GM10266 (cell line): ENCODE measurements around the gene CTSA.

Source experiments
- DNase-seq: peaks from one replicate; pipeline ENCODE4 v3.0.0; 2012; ENCODE audit errors: extremely low spot score
- TF ChIP-seq, protein P1 (sequence below): IDR thresholded peaks from 2 replicates; pipeline ENCODE4 v1.5.1; 2012; ENCODE audit warnings: mild to moderate bottlenecking, low read depth; ENCODE audit not compliant: control insufficient read depth, insufficient read depth; ENCODE audit errors: missing control alignments

Gene CTSA

DNA sequence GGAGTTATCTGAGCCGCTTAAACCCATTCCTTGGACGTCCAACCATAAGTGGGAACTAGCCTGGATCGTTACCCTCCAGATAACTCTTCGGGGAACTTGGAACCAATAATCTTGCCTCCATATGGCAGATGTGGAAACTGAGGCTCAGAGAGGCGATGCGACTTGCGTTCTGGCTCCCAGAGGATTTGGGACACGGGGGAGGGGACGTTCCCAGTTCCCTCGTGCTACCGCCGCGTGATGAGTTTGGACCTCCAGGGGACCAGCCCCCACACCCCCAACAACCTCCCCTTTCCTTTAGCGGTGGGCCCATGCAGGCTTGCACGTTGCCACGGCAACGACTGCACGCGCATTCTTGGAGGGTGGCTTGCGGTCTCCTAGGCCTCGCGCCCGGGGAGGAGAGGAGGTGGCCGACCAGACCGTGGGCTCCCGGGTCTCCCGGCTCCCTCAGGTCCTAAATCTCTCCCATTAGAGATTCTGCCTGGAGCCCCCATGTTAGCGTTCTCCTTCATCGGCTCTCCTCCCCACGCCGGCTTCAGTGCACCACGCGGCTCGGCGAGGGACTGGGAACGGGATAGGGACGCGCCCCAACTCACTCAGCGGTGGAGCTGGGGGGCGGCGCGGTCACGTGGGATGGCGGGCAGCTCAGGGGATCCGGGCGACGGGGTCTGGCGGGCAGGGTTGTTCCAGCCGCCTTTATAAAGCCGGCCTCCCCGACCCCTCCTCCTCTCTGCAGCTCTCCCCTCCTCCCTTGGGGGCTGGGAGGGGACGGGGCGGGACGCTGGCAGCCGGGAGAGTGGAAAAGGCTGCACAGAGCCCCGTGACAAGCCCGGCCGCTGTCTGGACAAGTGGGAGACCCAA is 20.6 kb downstream of the CTSA start, which contains the start of gene PLTP:
Gene PLTP, minus strand, starts transcription at position 670 of the 858 bp plus-strand sequence. CDS start 703 bp downstream, outside the sequence.
- DNase-seq, result peak; percentile 5

GRCh38 chr20:45912344-45912682 is 21.2 kb downstream of the CTSA start:
- TF ChIP-seq, protein P1, sequence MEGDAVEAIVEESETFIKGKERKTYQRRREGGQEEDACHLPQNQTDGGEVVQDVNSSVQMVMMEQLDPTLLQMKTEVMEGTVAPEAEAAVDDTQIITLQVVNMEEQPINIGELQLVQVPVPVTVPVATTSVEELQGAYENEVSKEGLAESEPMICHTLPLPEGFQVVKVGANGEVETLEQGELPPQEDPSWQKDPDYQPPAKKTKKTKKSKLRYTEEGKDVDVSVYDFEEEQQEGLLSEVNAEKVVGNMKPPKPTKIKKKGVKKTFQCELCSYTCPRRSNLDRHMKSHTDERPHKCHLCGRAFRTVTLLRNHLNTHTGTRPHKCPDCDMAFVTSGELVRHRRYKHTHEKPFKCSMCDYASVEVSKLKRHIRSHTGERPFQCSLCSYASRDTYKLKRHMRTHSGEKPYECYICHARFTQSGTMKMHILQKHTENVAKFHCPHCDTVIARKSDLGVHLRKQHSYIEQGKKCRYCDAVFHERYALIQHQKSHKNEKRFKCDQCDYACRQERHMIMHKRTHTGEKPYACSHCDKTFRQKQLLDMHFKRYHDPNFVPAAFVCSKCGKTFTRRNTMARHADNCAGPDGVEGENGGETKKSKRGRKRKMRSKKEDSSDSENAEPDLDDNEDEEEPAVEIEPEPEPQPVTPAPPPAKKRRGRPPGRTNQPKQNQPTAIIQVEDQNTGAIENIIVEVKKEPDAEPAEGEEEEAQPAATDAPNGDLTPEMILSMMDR, result no peak
- no peak for DNase-seq

More for the DNA sequence above, 20.6 kb downstream of the CTSA start, which contains the start of gene PLTP:
- TF ChIP-seq, protein P1, result no peak

GRCh38 chr20:45913116-45913515 is 22.0 kb downstream of the CTSA start:
- no peak for DNase-seq
- TF ChIP-seq, protein P1, result no peak

DNA sequence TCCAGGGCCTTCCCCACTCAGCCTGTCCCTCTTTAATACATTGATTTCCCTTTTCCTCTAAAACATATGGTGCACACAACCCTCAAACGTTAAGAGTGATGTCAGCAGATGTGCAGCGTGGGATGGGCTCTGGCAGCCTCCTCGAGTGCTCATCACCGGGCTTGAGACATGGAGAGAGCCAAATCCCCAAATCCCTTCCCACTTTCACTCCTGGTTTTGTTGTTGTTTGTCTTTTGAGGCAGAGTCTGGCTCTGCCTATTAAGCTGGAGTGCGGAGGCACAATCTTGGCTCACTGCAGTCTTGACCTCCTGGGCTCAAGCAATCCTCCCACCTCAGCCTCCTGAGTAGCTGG is 26.6 kb downstream of the CTSA start:
- TF ChIP-seq, protein P1, result no peak
- no peak for DNase-seq

GRCh38 chr20:45918182-45918737 is 27.1 kb downstream of the CTSA start:
- TF ChIP-seq, protein P1, result no peak
- no peak for DNase-seq

GRCh38 chr20:45918779-45919537 is 27.8 kb downstream of the CTSA start:
- no peak for DNase-seq
- TF ChIP-seq, protein P1, result no peak
